ENCODE measurements around the gene TMEM116.

- TF ChIP-seq POLR2A (IDR thresholded peaks at IDR 0.05; ENCODE audit: low read depth, low read length) (no peak), POLR2AphosphoS5 (IDR thresholded peaks at IDR 0.05; ENCODE audit: low read depth, low read length) (no peak)
Observed at GRCh38 chr12:112032292-112032691, 19.3 kb upstream of the TMEM116 start.
